ENCODE measurements around the gene MANBA. TPM values are rescaled to one million over a fixed set of nuclear protein-coding genes. Genes with fewer than 3 reads are reported as not detected.

The MANBA gene
- total and polyA plus RNA-seq, 2 of the 13 experiments (the other 11 are each of a cell fraction or from before 2014, with no cell fraction given): 11.7 to 33.3 TPM

DNA sequence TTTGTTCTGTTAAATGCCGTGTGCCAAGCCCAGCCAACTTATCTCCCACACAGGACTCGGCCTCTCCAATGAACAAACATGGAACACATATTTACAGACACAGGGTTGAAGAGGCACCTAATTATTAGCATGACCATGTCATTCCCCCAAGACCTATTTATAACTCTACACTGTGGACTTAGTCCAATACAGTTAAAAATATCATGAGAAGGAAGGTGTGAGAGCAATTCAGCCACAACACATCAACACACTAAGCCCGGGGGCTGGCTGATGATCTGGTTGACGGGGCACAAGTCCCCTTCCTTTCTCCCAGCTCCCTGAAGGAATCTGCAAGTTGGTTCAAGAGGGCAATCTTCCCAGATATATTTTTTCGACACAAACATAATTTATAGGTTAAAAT, 28.1 kb downstream of the MANBA start (continued):
- TF ChIP-seq, protein P1, sequence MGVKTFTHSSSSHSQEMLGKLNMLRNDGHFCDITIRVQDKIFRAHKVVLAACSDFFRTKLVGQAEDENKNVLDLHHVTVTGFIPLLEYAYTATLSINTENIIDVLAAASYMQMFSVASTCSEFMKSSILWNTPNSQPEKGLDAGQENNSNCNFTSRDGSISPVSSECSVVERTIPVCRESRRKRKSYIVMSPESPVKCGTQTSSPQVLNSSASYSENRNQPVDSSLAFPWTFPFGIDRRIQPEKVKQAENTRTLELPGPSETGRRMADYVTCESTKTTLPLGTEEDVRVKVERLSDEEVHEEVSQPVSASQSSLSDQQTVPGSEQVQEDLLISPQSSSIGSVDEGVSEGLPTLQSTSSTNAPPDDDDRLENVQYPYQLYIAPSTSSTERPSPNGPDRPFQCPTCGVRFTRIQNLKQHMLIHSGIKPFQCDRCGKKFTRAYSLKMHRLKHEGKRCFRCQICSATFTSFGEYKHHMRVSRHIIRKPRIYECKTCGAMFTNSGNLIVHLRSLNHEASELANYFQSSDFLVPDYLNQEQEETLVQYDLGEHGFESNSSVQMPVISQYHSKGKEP (CRISPR knock-in tag; IDR thresholded peaks at IDR 0.05): no peak
- no peak for TF ChIP-seq SALL2 (CRISPR knock-in tag; IDR thresholded peaks at IDR 0.05)
- no peak for TF ChIP-seq MAF1 (CRISPR knock-in tag; IDR thresholded peaks at IDR 0.05; ENCODE audit: borderline replicate concordance)
- TF ChIP-seq ZNF296 (CRISPR knock-in tag; conservative IDR thresholded peaks at IDR 0.05): no peak
- TF ChIP-seq TCF12 (IDR thresholded peaks at IDR 0.05): no peak
- no peak for TF ChIP-seq TCF12 (CRISPR knock-in tag; IDR thresholded peaks at IDR 0.05)
- TF ChIP-seq ELF1 (CRISPR knock-in tag; IDR thresholded peaks at IDR 0.05): no peak

DNA sequence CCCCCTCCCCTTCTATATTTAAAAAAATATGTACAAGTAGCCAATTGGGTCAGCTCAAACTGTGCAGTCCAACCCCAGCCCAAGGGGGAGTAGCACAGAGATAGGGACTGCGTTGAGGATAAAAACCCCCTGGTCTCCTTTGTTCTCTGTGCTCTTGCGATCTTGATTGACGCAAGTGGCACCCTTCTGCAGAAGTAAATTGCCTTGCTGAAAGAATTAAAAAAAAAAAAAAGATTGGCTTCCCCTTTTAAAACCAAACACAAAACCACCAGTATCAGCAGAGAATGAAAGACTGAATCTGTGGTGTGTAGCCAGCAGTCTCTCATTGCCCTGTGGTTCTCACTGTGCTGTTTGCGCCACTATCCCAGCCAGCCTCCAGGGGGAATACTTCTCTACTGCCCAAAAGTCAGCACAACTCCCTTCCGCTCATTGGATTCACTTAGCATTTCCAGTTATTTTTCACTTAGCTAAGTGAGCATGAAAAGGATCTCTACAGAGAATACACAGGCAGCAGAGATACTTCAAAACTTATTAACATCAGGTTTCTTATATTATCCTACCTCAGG, 29.7 kb downstream of the MANBA start:
- Histone ChIP-seq H3K79me2 (ENCODE audit: insufficient read depth, low read length) (peaks cover 5% of the 10 kb centered on the region), H3K4me3 (replicated peaks in 1 of 3; ENCODE audit: insufficient read depth in 1 of 3, low read depth in 2 of 3, low read length in 3 of 3) (no peak overlapping the region), H4K20me1 (ENCODE audit: insufficient read depth, low read length) (no peaks in the 10 kb centered on the region), H3K9me3 (ENCODE audit: low read length) (no peaks in the 10 kb centered on the region), H3K27ac (ENCODE audit: extremely low read length, insufficient read depth, low read length) (no peak overlapping the region), H2AFZ (ENCODE audit: low read length) (no peak overlapping the region), H3K4me2 (ENCODE audit: low read depth, low read length) (no peak overlapping the region), H3K4me1 (ENCODE audit: insufficient read depth, low read length) (peaks cover 42% of the 10 kb centered on the region), H3K27me3 (ENCODE audit: control insufficient read depth in 1 of 2, insufficient read depth in 2 of 2, low read length in 2 of 2) (no peaks in the 10 kb centered on the region), H3K36me3 (replicated peaks in 1 of 2; ENCODE audit: control insufficient read depth in 1 of 2, insufficient read depth in 2 of 2, low read length in 2 of 2) (0 out of 5 replicates have a peak, but pooled peaks cover 0 to 1% of the 10 kb centered on the region in 2 experiments), H3K9ac (ENCODE audit: insufficient read depth, low read depth, low read length) (no peak overlapping the region)
- peak; percentile 33 for DNase-seq (ENCODE audit: low spot score)
- POLR2A ChIA-PET: no interaction called here
- TF ChIP-seq ZNF543 (CRISPR knock-in tag; IDR thresholded peaks at IDR 0.05) (0 out of 2 replicates have a peak, but pooled peaks have one; percentile 52), RAD21 (CRISPR knock-in tag; IDR thresholded peaks at IDR 0.05) (peak; percentile 22; the same call in 1 of the 2 replicates), ZNF563 (CRISPR knock-in tag; IDR thresholded peaks at IDR 0.05) (no peak), STAG1 (CRISPR knock-in tag; IDR thresholded peaks at IDR 0.05) (peak; percentile 48), PPARG (CRISPR knock-in tag; conservative IDR thresholded peaks at IDR 0.05) (no peak), SMC3 (IDR thresholded peaks at IDR 0.05; ENCODE audit: low read length) (peak; percentile 42)
- TF ChIP-seq, protein P2, sequence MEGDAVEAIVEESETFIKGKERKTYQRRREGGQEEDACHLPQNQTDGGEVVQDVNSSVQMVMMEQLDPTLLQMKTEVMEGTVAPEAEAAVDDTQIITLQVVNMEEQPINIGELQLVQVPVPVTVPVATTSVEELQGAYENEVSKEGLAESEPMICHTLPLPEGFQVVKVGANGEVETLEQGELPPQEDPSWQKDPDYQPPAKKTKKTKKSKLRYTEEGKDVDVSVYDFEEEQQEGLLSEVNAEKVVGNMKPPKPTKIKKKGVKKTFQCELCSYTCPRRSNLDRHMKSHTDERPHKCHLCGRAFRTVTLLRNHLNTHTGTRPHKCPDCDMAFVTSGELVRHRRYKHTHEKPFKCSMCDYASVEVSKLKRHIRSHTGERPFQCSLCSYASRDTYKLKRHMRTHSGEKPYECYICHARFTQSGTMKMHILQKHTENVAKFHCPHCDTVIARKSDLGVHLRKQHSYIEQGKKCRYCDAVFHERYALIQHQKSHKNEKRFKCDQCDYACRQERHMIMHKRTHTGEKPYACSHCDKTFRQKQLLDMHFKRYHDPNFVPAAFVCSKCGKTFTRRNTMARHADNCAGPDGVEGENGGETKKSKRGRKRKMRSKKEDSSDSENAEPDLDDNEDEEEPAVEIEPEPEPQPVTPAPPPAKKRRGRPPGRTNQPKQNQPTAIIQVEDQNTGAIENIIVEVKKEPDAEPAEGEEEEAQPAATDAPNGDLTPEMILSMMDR (CRISPR knock-in tag; IDR thresholded peaks at IDR 0.05): peak; percentile 43; the same call in 1 of the 2 replicates
- TF ChIP-seq, protein P3, sequence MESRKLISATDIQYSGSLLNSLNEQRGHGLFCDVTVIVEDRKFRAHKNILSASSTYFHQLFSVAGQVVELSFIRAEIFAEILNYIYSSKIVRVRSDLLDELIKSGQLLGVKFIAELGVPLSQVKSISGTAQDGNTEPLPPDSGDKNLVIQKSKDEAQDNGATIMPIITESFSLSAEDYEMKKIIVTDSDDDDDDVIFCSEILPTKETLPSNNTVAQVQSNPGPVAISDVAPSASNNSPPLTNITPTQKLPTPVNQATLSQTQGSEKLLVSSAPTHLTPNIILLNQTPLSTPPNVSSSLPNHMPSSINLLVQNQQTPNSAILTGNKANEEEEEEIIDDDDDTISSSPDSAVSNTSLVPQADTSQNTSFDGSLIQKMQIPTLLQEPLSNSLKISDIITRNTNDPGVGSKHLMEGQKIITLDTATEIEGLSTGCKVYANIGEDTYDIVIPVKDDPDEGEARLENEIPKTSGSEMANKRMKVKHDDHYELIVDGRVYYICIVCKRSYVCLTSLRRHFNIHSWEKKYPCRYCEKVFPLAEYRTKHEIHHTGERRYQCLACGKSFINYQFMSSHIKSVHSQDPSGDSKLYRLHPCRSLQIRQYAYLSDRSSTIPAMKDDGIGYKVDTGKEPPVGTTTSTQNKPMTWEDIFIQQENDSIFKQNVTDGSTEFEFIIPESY (CRISPR knock-in tag; IDR thresholded peaks at IDR 0.05): peak; percentile 68; the same call in 1 of the 2 replicates
- 97% methylated on average over 5 of the region's 5 CpGs for WGBS (ENCODE audit: low lambda C conversion rate)
- intact Hi-C loops (cut with micrococcal nuclease; ENCODE audit: unreplicated experiment) (no loop called here), in situ Hi-C loops (cut with HindIII; ENCODE audit: extremely low pct_ligation_motif_present, low pct_unique_long_range_greater_than_20kb) (no loop called here)
- CTCF ChIA-PET (ENCODE audit: low intra/inter-chr PET ratio, low total read pairs): no interaction called here
- peak; percentile 84 for ATAC-seq
- BruUV-seq (replicated peaks): no TSS peak
- FAIRE-seq: no peak
